Esophagus (tissue), 2 donors: ENCODE data around the gene ZNF235. TPM values are rescaled to one million over a fixed set of nuclear protein-coding genes. Genes with fewer than 3 reads are reported as not detected.
"Not testable (repeated sequence)": the region's sequence is repeated elsewhere in the genome, so short reads cannot be mapped to it uniquely, and the experiment has no call there.

Experiments
- H3K27ac ChIP-seq, 2 donors: one replicate each; pipeline ENCODE4 v1.5.1; 2013; ENCODE audit warnings: low read depth in 2 of 2, mild to moderate bottlenecking in 2 of 2, inconsistent platforms in 1 of 2, low read length in 1 of 2, moderate library complexity in 1 of 2
- H3K27me3 ChIP-seq, 2 donors: one replicate each; pipeline ENCODE4 v1.6.1; 2013; ENCODE audit warnings: low read length in 2 of 2, control low read depth in 1 of 2, mild to moderate bottlenecking in 1 of 2; ENCODE audit not compliant: insufficient read depth in 2 of 2, control insufficient read depth in 1 of 2
- H3K36me3 ChIP-seq, 2 donors: one replicate each; pipeline ENCODE4 v1.6.1; 2013; ENCODE audit warnings: low read length in 1 of 2; ENCODE audit not compliant: control insufficient read depth in 2 of 2, insufficient read depth in 2 of 2
- H3K4me1 ChIP-seq, 2 donors: one replicate each; pipeline ENCODE4 v1.6.1; 2013; ENCODE audit warnings: low read length in 1 of 2; ENCODE audit not compliant: control insufficient read depth in 2 of 2, insufficient read depth in 2 of 2
- H3K4me3 ChIP-seq, 2 donors: one replicate each; pipeline ENCODE4 v1.5.1; 2013; ENCODE audit warnings: low read length in 2 of 2, mild to moderate bottlenecking in 2 of 2, low read depth in 1 of 2, moderate library complexity in 1 of 2
- H3K9me3 ChIP-seq, 2 donors: one replicate each; pipeline ENCODE4 v1.6.1; 2013; ENCODE audit warnings: mild to moderate bottlenecking in 2 of 2, low read depth in 1 of 2, low read length in 1 of 2, moderate library complexity in 1 of 2; ENCODE audit not compliant: control insufficient read depth in 2 of 2, insufficient read depth in 1 of 2
- WGBS, 2 donors: extraction: QIAGEN DNeasy Blood & Tissue Kit; methylation state at CpG; one replicate each; pipeline ENCODE4 v1.1.7; 2013; 5-methylcytosine and 5-hydroxymethylcytosine counted together
- polyA plus RNA-seq, 2 donors: library from polyadenylated mRNA; stranded (reverse); fragments of 200-250 nt; gene quantifications; one replicate each; pipeline ENCODE4 v1.2.3, GENCODE V29; 2013
- donor health status: healthy with polysubstance abuse.
- donor health status: Bipolar disorder and iron deficiency.

Gene ZNF235
- polyA plus RNA-seq = 1 to 10 TPM; 1.2 to 2.5 TPM

GRCh38 chr19:44304659-44305193, at the start of gene ZNF235:
ZNF235 (minus strand) TSS chr19:44305025; CDS start chr19:44303404, 1,621 bp downstream.
- WGBS, 2 donors = 1% methylated on average over 31 of the region's 31 CpGs

GRCh38 chr19:44346556-44346955, 41.7 kb upstream of the ZNF235 start:
- 85 to 86% methylated on average over 4 of the region's 4 CpGs for WGBS, 2 donors
- H3K27ac ChIP-seq = no peak overlapping the region
- H3K4me3 ChIP-seq = no peak overlapping the region
- no peaks in the 10 kb centered on the region for H3K36me3 ChIP-seq
- no peaks in the 10 kb centered on the region for H3K27me3 ChIP-seq
- H3K4me1 ChIP-seq = no peaks in the 10 kb centered on the region
- H3K9me3 ChIP-seq = peaks cover 2 to 3% of the 10 kb centered on the region in 2 donors

More at GRCh38 chr19:44304659-44305193, at the start of gene ZNF235:
- H3K27me3 ChIP-seq = no peaks in the 10 kb centered on the region
- H3K36me3 ChIP-seq = peaks cover 0 to 1% of the 10 kb centered on the region in 2 donors
- H3K4me1 ChIP-seq = no peaks in the 10 kb centered on the region
- peak within 1 kb of the TSS; percentile 84 to 89 for H3K27ac ChIP-seq
- peak within 1 kb of the TSS; percentile 79 to 95 for H3K4me3 ChIP-seq
- peaks cover 2 to 9% of the 10 kb centered on the region in 2 donors for H3K9me3 ChIP-seq

- no peaks in the 10 kb centered on the region for H3K36me3 ChIP-seq
- H3K4me3 ChIP-seq = no peak overlapping the region
- H3K27ac ChIP-seq = no peak overlapping the region
- WGBS, 2 donors = 87 to 89% methylated on average over 4 of the region's 4 CpGs
- peaks cover 2 to 3% of the 10 kb centered on the region in 2 donors for H3K9me3 ChIP-seq
- H3K27me3 ChIP-seq = no peaks in the 10 kb centered on the region
- no peaks in the 10 kb centered on the region for H3K4me1 ChIP-seq
Measured at GRCh38 chr19:44345959-44346358, 41.1 kb upstream of the ZNF235 start.

- no peaks in the 10 kb centered on the region for H3K4me1 ChIP-seq
- 42 to 45% methylated on average over 1 of the region's 1 CpG for WGBS, 2 donors
- H3K27ac ChIP-seq = no peak overlapping the region
- H3K4me3 ChIP-seq = no peak overlapping the region
- peaks cover 3 to 5% of the 10 kb centered on the region in 2 donors for H3K36me3 ChIP-seq
- no peaks in the 10 kb centered on the region for H3K27me3 ChIP-seq
- peaks cover 3 to 7% of the 10 kb centered on the region in 2 donors for H3K9me3 ChIP-seq
Measured at GRCh38 chr19:44344255-44344654, 39.4 kb upstream of the ZNF235 start.

- Histone ChIP-seq H3K36me3 (peaks cover 5 to 7% of the 10 kb centered on the region in 2 donors), H3K27ac (no peak overlapping the region), H3K4me1 (no peaks in the 10 kb centered on the region), H3K9me3 (peaks cover 3 to 12% of the 10 kb centered on the region in 2 donors), H3K4me3 (no peak overlapping the region), H3K27me3 (no peaks in the 10 kb centered on the region)
- 85 to 93% methylated on average over 2 of the region's 2 CpGs for WGBS, 2 donors
Measured at GRCh38 chr19:44341794-44342193, 37.0 kb upstream of the ZNF235 start.

- not testable (repeated sequence) for H3K27me3 ChIP-seq, H3K4me3 ChIP-seq, H3K4me1 ChIP-seq, H3K27ac ChIP-seq
- Histone ChIP-seq H3K9me3 (peaks cover 8 to 23% of the 10 kb centered on the region in 2 donors), H3K36me3 (peaks cover 18 to 28% of the 10 kb centered on the region in 2 donors)
- WGBS, 2 donors = 76 to 78% methylated on average over 3 of the region's 3 CpGs
Measured at GRCh38 chr19:44334639-44335038, 29.8 kb upstream of the ZNF235 start.

GRCh38 chr19:44332145-44332544, 27.3 kb upstream of the ZNF235 start:
- no peak overlapping the region for H3K4me3 ChIP-seq
- peaks cover 12 to 20% of the 10 kb centered on the region in 2 donors for H3K9me3 ChIP-seq
- 96 to 100% methylated on average over 1 of the region's 1 CpG for WGBS, 2 donors
- no peak overlapping the region for H3K27ac ChIP-seq
- peaks cover 18 to 20% of the 10 kb centered on the region in 2 donors for H3K36me3 ChIP-seq
- no peaks in the 10 kb centered on the region for H3K27me3 ChIP-seq
- no peaks in the 10 kb centered on the region for H3K4me1 ChIP-seq

GRCh38 chr19:44315883-44316282, 11.1 kb upstream of the ZNF235 start:
- WGBS, 2 donors = 63 to 77% methylated on average over 2 of the region's 2 CpGs
- H3K27ac ChIP-seq = no peak overlapping the region
- peaks cover 0 to 2% of the 10 kb centered on the region in 2 donors for H3K9me3 ChIP-seq
- H3K36me3 ChIP-seq = no peaks in the 10 kb centered on the region
- H3K4me1 ChIP-seq = no peaks in the 10 kb centered on the region
- no peak overlapping the region for H3K4me3 ChIP-seq
- no peaks in the 10 kb centered on the region for H3K27me3 ChIP-seq

- Histone ChIP-seq H3K4me1 (no peaks in the 10 kb centered on the region), H3K27me3 (no peaks in the 10 kb centered on the region), H3K9me3 (peaks cover 0 to 4% of the 10 kb centered on the region in 2 donors), H3K36me3 (no peaks in the 10 kb centered on the region), H3K27ac (no peak overlapping the region), H3K4me3 (no peak overlapping the region)
- WGBS, 2 donors = 83 to 98% methylated on average over 1 of the region's 1 CpG
Measured at GRCh38 chr19:44313231-44313630, 8.4 kb upstream of the ZNF235 start.

- H3K27ac ChIP-seq = no peak overlapping the region
- no peaks in the 10 kb centered on the region for H3K27me3 ChIP-seq
- H3K4me3 ChIP-seq = no peak overlapping the region
- H3K4me1 ChIP-seq = no peaks in the 10 kb centered on the region
- 83 to 86% methylated on average over 3 of the region's 3 CpGs for WGBS, 2 donors
- no peaks in the 10 kb centered on the region for H3K36me3 ChIP-seq
- peaks cover 2 to 9% of the 10 kb centered on the region in 2 donors for H3K9me3 ChIP-seq
Measured at GRCh38 chr19:44308011-44308410, 3.2 kb upstream of the ZNF235 start.
